Jurkat, Clone E6-1 (cell line): Measurements from ENCODE around the gene GPRIN1.
A peak's percentile ranks its signal among the peaks of the same experiment; 100 is the strongest.

Source experiments
- DNase-seq: peaks from one replicate; pipeline ENCODE4 v3.0.0-alpha.2; 2011; ENCODE audit warnings: low read depth, low spot score
- H3K4me3 ChIP-seq: 2 replicates; pipeline ENCODE4 v1.5.1; 2011; ENCODE audit warnings: mild to moderate bottlenecking, low read length, control low read depth, moderate library complexity

Gene GPRIN1

GRCh38 chr5:176644878-176645670 is 35.1 kb upstream of the GPRIN1 start:
- no peak for DNase-seq
- no peak overlapping the region for H3K4me3 ChIP-seq

GRCh38 chr5:176644294-176644693 is 34.3 kb upstream of the GPRIN1 start:
- H3K4me3 ChIP-seq, result no peak overlapping the region
- DNase-seq, result no peak

- H3K4me3 ChIP-seq, result no peak overlapping the region
- no peak for DNase-seq
These were observed 33.7 kb upstream of the GPRIN1 start for GRCh38 chr5:176643491-176644219.

- H3K4me3 ChIP-seq, result no peak overlapping the region
- no peak for DNase-seq
These were observed 32.9 kb upstream of the GPRIN1 start for GRCh38 chr5:176642675-176643490.

GRCh38 chr5:176640616-176641015 is 30.7 kb upstream of the GPRIN1 start:
- H3K4me3 ChIP-seq, result no peak overlapping the region
- no peak for DNase-seq

- no peak for DNase-seq
- H3K4me3 ChIP-seq, result no peak overlapping the region
These were observed 30.0 kb upstream of the GPRIN1 start for GRCh38 chr5:176639981-176640380.

GRCh38 chr5:176639208-176639607 is 29.3 kb upstream of the GPRIN1 start:
- DNase-seq, result no peak
- H3K4me3 ChIP-seq, result no peak overlapping the region

GRCh38 chr5:176638437-176638836 is 28.5 kb upstream of the GPRIN1 start:
- no peak overlapping the region for H3K4me3 ChIP-seq
- DNase-seq, result no peak

- no peak overlapping the region for H3K4me3 ChIP-seq
- DNase-seq, result no peak
These were observed 27.6 kb upstream of the GPRIN1 start for GRCh38 chr5:176637556-176637955.

- DNase-seq, result no peak
- H3K4me3 ChIP-seq, result no peak overlapping the region
These were observed 26.5 kb upstream of the GPRIN1 start for GRCh38 chr5:176636426-176636825.

- no peak for DNase-seq
- no peak overlapping the region for H3K4me3 ChIP-seq
These were observed 23.6 kb upstream of the GPRIN1 start for GRCh38 chr5:176633598-176633997.

GRCh38 chr5:176632745-176633144 is 22.8 kb upstream of the GPRIN1 start:
- DNase-seq, result no peak

GRCh38 chr5:176631383-176632200 is 21.6 kb upstream of the GPRIN1 start:
- H3K4me3 ChIP-seq, result no peak overlapping the region
- DNase-seq, result no peak

More at GRCh38 chr5:176632745-176633144, 22.8 kb upstream of the GPRIN1 start:
- no peak overlapping the region for H3K4me3 ChIP-seq

- DNase-seq, result no peak
- H3K4me3 ChIP-seq, result peak overlapping the region; percentile 30
These were observed 20.8 kb upstream of the GPRIN1 start for GRCh38 chr5:176630681-176631222.

- no peak for DNase-seq
- H3K4me3 ChIP-seq, result peak within 1 kb of the TSS; percentile 30
These were observed 20.1 kb upstream of the GPRIN1 start, which contains the start of the genes EIF4E1B and SNCB for GRCh38 chr5:176629853-176630680. EIF4E1B (plus strand) TSS chr5:176630675; CDS start chr5:176642788, 12,113 bp downstream. SNCB (minus strand) TSS chr5:176630534; CDS start chr5:176629654, 880 bp downstream.

GRCh38 chr5:176629317-176629852 is 19.4 kb upstream of the GPRIN1 start:
- no peak overlapping the region for H3K4me3 ChIP-seq
- no peak for DNase-seq
